ENCODE measurements around the gene GDF7. TPM values are rescaled to one million over a fixed set of nuclear protein-coding genes. Genes with fewer than 3 reads are reported as not detected.

GDF7 gene
- polyA plus RNA-seq (2013, experiment 1 of 2): 1.9 TPM
- polyA plus RNA-seq (2013, experiment 2 of 2): 3.3 TPM

- Histone ChIP-seq H3K4me1 (ENCODE audit: control insufficient read depth, insufficient read depth, low read length, poor library complexity, severe bottlenecking) (no peaks in the 10 kb centered on the region), H3K4me3 (ENCODE audit: extremely low read depth, insufficient read depth, low read length, poor library complexity, severe bottlenecking) (peak within 1 kb of the TSS; percentile 39), H3K9me3 (ENCODE audit: control insufficient read depth, low read length) (no peaks in the 10 kb centered on the region), H3K27ac (ENCODE audit: low read depth, low read length, severe bottlenecking) (no peak within 1 kb of the TSS), H3K36me3 (ENCODE audit: control insufficient read depth, insufficient read depth, low read length) (no peaks in the 10 kb centered on the region)
- WGBS, 2 experiments (ENCODE audit: insufficient coverage in 2 of 2): 1 to 2% methylated on average over 32 to 43 of the region's 86 CpGs
Measured at GRCh38 chr2:20666304-20667150, at the start of gene GDF7. TSS of gene GDF7 (plus strand) at chr2:20667144. CDS start at chr2:20667240, 96 bp downstream.

GRCh38 chr2:20617892-20618467 lies 49.0 kb upstream of the GDF7 start:
- peak overlapping the region; percentile 29 for H3K27ac ChIP-seq (ENCODE audit: low read depth, low read length, severe bottlenecking)
- no peak overlapping the region for H3K4me3 ChIP-seq (ENCODE audit: extremely low read depth, insufficient read depth, low read length, poor library complexity, severe bottlenecking)
- WGBS, 2 experiments (ENCODE audit: insufficient coverage in 2 of 2): 85 to 88% methylated on average over 11 to 12 of the region's 14 CpGs
- no peaks in the 10 kb centered on the region for H3K9me3 ChIP-seq (ENCODE audit: control insufficient read depth, low read length)
- peaks cover 23% of the 10 kb centered on the region for H3K36me3 ChIP-seq (ENCODE audit: control insufficient read depth, insufficient read depth, low read length)
- peaks cover 38% of the 10 kb centered on the region for H3K4me1 ChIP-seq (ENCODE audit: control insufficient read depth, insufficient read depth, low read length, poor library complexity, severe bottlenecking)

- 87 to 97% methylated on average over 3 to 9 of the region's 10 CpGs for WGBS, 2 experiments (ENCODE audit: insufficient coverage in 2 of 2)
- Histone ChIP-seq H3K36me3 (ENCODE audit: control insufficient read depth, insufficient read depth, low read length) (peaks cover 23% of the 10 kb centered on the region), H3K9me3 (ENCODE audit: control insufficient read depth, low read length) (no peaks in the 10 kb centered on the region), H3K4me3 (ENCODE audit: extremely low read depth, insufficient read depth, low read length, poor library complexity, severe bottlenecking) (no peak overlapping the region), H3K27ac (ENCODE audit: low read depth, low read length, severe bottlenecking) (peak overlapping the region; percentile 29), H3K4me1 (ENCODE audit: control insufficient read depth, insufficient read depth, low read length, poor library complexity, severe bottlenecking) (peaks cover 38% of the 10 kb centered on the region)
Measured at GRCh38 chr2:20618468-20618885, 48.5 kb upstream of the GDF7 start.

GRCh38 chr2:20618886-20619521 lies 47.9 kb upstream of the GDF7 start:
- no peaks in the 10 kb centered on the region for H3K9me3 ChIP-seq (ENCODE audit: control insufficient read depth, low read length)
- no peak overlapping the region for H3K4me3 ChIP-seq (ENCODE audit: extremely low read depth, insufficient read depth, low read length, poor library complexity, severe bottlenecking)
- WGBS, 2 experiments (ENCODE audit: insufficient coverage in 2 of 2): 89 to 96% methylated on average over 14 to 15 of the region's 15 CpGs
- peaks cover 26% of the 10 kb centered on the region for H3K36me3 ChIP-seq (ENCODE audit: control insufficient read depth, insufficient read depth, low read length)
- H3K4me1 ChIP-seq (ENCODE audit: control insufficient read depth, insufficient read depth, low read length, poor library complexity, severe bottlenecking): peaks cover 38% of the 10 kb centered on the region
- peak overlapping the region; percentile 29 for H3K27ac ChIP-seq (ENCODE audit: low read depth, low read length, severe bottlenecking)

- no peak overlapping the region for H3K4me3 ChIP-seq (ENCODE audit: extremely low read depth, insufficient read depth, low read length, poor library complexity, severe bottlenecking)
- H3K27ac ChIP-seq (ENCODE audit: low read depth, low read length, severe bottlenecking): no peak overlapping the region
- 86 to 89% methylated on average over 11 to 13 of the region's 13 CpGs for WGBS, 2 experiments (ENCODE audit: insufficient coverage in 2 of 2)
- peaks cover 28% of the 10 kb centered on the region for H3K36me3 ChIP-seq (ENCODE audit: control insufficient read depth, insufficient read depth, low read length)
- H3K4me1 ChIP-seq (ENCODE audit: control insufficient read depth, insufficient read depth, low read length, poor library complexity, severe bottlenecking): peaks cover 36% of the 10 kb centered on the region
- H3K9me3 ChIP-seq (ENCODE audit: control insufficient read depth, low read length): no peaks in the 10 kb centered on the region
Measured at GRCh38 chr2:20619624-20620024, 47.3 kb upstream of the GDF7 start.

GRCh38 chr2:20620271-20620681 lies 46.7 kb upstream of the GDF7 start:
- H3K9me3 ChIP-seq (ENCODE audit: control insufficient read depth, low read length): no peaks in the 10 kb centered on the region
- no peak overlapping the region for H3K4me3 ChIP-seq (ENCODE audit: extremely low read depth, insufficient read depth, low read length, poor library complexity, severe bottlenecking)
- no peak overlapping the region for H3K27ac ChIP-seq (ENCODE audit: low read depth, low read length, severe bottlenecking)
- H3K4me1 ChIP-seq (ENCODE audit: control insufficient read depth, insufficient read depth, low read length, poor library complexity, severe bottlenecking): peaks cover 33% of the 10 kb centered on the region
- 96 to 100% methylated on average over 7 of the region's 8 CpGs for WGBS, 2 experiments (ENCODE audit: insufficient coverage in 2 of 2)
- H3K36me3 ChIP-seq (ENCODE audit: control insufficient read depth, insufficient read depth, low read length): peaks cover 28% of the 10 kb centered on the region

- WGBS, 2 experiments (ENCODE audit: insufficient coverage in 2 of 2): 73 to 100% methylated on average over 2 to 4 of the region's 4 CpGs
- no peaks in the 10 kb centered on the region for H3K9me3 ChIP-seq (ENCODE audit: control insufficient read depth, low read length)
- peaks cover 28% of the 10 kb centered on the region for H3K36me3 ChIP-seq (ENCODE audit: control insufficient read depth, insufficient read depth, low read length)
- no peak overlapping the region for H3K4me3 ChIP-seq (ENCODE audit: extremely low read depth, insufficient read depth, low read length, poor library complexity, severe bottlenecking)
- H3K4me1 ChIP-seq (ENCODE audit: control insufficient read depth, insufficient read depth, low read length, poor library complexity, severe bottlenecking): peaks cover 33% of the 10 kb centered on the region
- no peak overlapping the region for H3K27ac ChIP-seq (ENCODE audit: low read depth, low read length, severe bottlenecking)
Measured at GRCh38 chr2:20620696-20621365, 46.1 kb upstream of the GDF7 start.

- 92 to 95% methylated on average over 8 to 9 of the region's 12 CpGs for WGBS, 2 experiments (ENCODE audit: insufficient coverage in 2 of 2)
- Histone ChIP-seq H3K27ac (ENCODE audit: low read depth, low read length, severe bottlenecking) (no peak overlapping the region), H3K4me1 (ENCODE audit: control insufficient read depth, insufficient read depth, low read length, poor library complexity, severe bottlenecking) (peaks cover 30% of the 10 kb centered on the region), H3K36me3 (ENCODE audit: control insufficient read depth, insufficient read depth, low read length) (peaks cover 28% of the 10 kb centered on the region), H3K4me3 (ENCODE audit: extremely low read depth, insufficient read depth, low read length, poor library complexity, severe bottlenecking) (no peak overlapping the region), H3K9me3 (ENCODE audit: control insufficient read depth, low read length) (no peaks in the 10 kb centered on the region)
Measured at GRCh38 chr2:20621366-20622295, 45.3 kb upstream of the GDF7 start.

- H3K4me1 ChIP-seq (ENCODE audit: control insufficient read depth, insufficient read depth, low read length, poor library complexity, severe bottlenecking): peaks cover 28% of the 10 kb centered on the region
- WGBS, 2 experiments (ENCODE audit: insufficient coverage in 2 of 2): 94 to 96% methylated on average over 8 to 11 of the region's 11 CpGs
- peaks cover 28% of the 10 kb centered on the region for H3K36me3 ChIP-seq (ENCODE audit: control insufficient read depth, insufficient read depth, low read length)
- H3K9me3 ChIP-seq (ENCODE audit: control insufficient read depth, low read length): no peaks in the 10 kb centered on the region
- H3K27ac ChIP-seq (ENCODE audit: low read depth, low read length, severe bottlenecking): no peak overlapping the region
- no peak overlapping the region for H3K4me3 ChIP-seq (ENCODE audit: extremely low read depth, insufficient read depth, low read length, poor library complexity, severe bottlenecking)
Measured at GRCh38 chr2:20622296-20622686, 44.7 kb upstream of the GDF7 start.
